ENCODE results near the gene STK32B. TPM values are rescaled to one million over a fixed set of nuclear protein-coding genes. Genes with fewer than 3 reads are reported as not detected.

The STK32B gene
- polyA plus RNA-seq, 1 of the 3 experiments (the other 2 are of a cell fraction): 0.20 TPM

DNA sequence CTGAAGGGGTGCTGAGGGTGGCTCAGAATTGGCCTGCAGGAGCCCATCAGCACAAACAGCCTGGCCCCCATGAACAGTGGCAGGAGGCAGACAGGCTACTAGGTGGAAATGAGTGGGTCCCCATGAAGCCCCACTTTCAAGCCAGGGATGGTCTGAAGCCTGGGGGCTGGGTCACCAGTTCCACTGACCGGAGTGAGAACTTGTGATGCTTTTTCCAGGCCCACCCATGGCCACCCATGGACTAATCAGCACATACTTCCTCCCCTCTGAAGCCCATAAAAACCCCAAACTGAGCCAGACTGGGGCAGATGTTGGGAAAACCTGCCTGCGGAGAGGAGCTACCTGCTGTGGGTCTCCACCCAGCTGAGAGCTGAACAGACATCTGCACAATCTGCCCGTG is 372.9 kb downstream of the STK32B start:
- DNase-seq: no peak
- no peaks in the 10 kb centered on the region for H3F3A ChIP-seq (replicated peaks; ENCODE audit: insufficient read depth)
- H3K9me3 ChIP-seq: no peaks in the 10 kb centered on the region
- no peaks in the 10 kb centered on the region for H4K20me1 ChIP-seq (ENCODE audit: insufficient read depth)
- no peaks in the 10 kb centered on the region for H3K36me3 ChIP-seq (replicated peaks in 1 of 2; ENCODE audit: control insufficient read depth in 1 of 2, insufficient read depth in 2 of 2, low read length in 1 of 2)
- no peak overlapping the region for H3K4me2 ChIP-seq
- no peak for TF ChIP-seq POLR2AphosphoS5 (IDR thresholded peaks at IDR 0.05; ENCODE audit: low read depth, low read length)
- TF ChIP-seq CHD2 (IDR thresholded peaks at IDR 0.05; ENCODE audit: low read length, partially characterized antibody): no peak
- TF ChIP-seq, protein P1, sequence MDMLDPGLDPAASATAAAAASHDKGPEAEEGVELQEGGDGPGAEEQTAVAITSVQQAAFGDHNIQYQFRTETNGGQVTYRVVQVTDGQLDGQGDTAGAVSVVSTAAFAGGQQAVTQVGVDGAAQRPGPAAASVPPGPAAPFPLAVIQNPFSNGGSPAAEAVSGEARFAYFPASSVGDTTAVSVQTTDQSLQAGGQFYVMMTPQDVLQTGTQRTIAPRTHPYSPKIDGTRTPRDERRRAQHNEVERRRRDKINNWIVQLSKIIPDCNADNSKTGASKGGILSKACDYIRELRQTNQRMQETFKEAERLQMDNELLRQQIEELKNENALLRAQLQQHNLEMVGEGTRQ (IDR thresholded peaks at IDR 0.05; ENCODE audit: borderline replicate concordance, low read depth, low read length): no peak
- TF ChIP-seq TAF1 (IDR thresholded peaks at IDR 0.05; ENCODE audit: borderline replicate concordance, low read depth, low read length): no peak
- no peaks in the 10 kb centered on the region for H3K27me3 ChIP-seq (ENCODE audit: insufficient read depth)
- no peaks in the 10 kb centered on the region for H3K79me2 ChIP-seq (ENCODE audit: insufficient read depth)
- CTCF ChIA-PET: interaction anchor here (2.0 kb wide), 1 partner anchor 24 kb away, joined by 7 read pairs; no protein-coding TSS in a partner anchor
- H3K9me2 ChIP-seq: no peaks in the 10 kb centered on the region
- no peak overlapping the region for H3K9ac ChIP-seq
- H2AFZ ChIP-seq (ENCODE audit: low read depth): no peak overlapping the region
- H3K27ac ChIP-seq (ENCODE audit: low read depth in 2 of 2, low read length in 1 of 2): no peak overlapping the region
- WGBS (ENCODE audit: low lambda C conversion rate): 0% methylated on average over 2 of the region's 3 CpGs
- no peak overlapping the region for H3K4me3 ChIP-seq (ENCODE audit: low read depth in 2 of 2, low read length in 1 of 2)
- POLR2A ChIA-PET: no interaction called here
- H3K4me1 ChIP-seq (ENCODE audit: control insufficient read depth in 1 of 2, insufficient read depth in 2 of 2, low read depth in 1 of 2, low read length in 1 of 2): no peaks in the 10 kb centered on the region

DNA sequence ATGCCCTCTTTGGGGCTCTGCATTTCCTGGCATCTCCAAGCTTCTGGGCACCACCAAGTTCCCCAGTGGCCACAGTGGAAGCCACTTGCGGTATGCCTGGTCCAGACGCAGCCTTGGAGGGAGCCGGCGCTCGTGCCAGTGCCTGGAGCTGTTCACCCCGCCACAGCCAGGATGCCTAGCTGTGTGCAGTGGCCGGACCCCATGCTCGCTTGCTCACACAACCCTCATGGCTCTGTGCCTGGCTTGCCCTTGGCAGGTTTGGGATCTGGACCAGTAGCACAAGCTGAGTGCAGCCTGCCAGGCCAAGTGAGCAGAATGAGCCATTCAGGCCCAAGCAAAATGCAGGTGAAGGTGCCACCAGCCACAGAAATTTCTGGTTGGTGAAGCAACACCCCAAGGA is 373.6 kb downstream of the STK32B start:
- Histone ChIP-seq H3K27ac (ENCODE audit: low read depth in 2 of 2, low read length in 1 of 2) (no peak overlapping the region), H3K9me3 (no peaks in the 10 kb centered on the region), H4K20me1 (ENCODE audit: insufficient read depth) (no peaks in the 10 kb centered on the region), H3K4me3 (ENCODE audit: low read depth in 2 of 2, low read length in 1 of 2) (no peak overlapping the region), H3F3A (replicated peaks; ENCODE audit: insufficient read depth) (no peaks in the 10 kb centered on the region), H3K9ac (no peak overlapping the region), H3K4me1 (ENCODE audit: control insufficient read depth in 1 of 2, insufficient read depth in 2 of 2, low read depth in 1 of 2, low read length in 1 of 2) (no peaks in the 10 kb centered on the region), H3K4me2 (no peak overlapping the region), H3K9me2 (no peaks in the 10 kb centered on the region), H3K27me3 (ENCODE audit: insufficient read depth) (no peaks in the 10 kb centered on the region), H3K36me3 (replicated peaks in 1 of 2; ENCODE audit: control insufficient read depth in 1 of 2, insufficient read depth in 2 of 2, low read length in 1 of 2) (no peaks in the 10 kb centered on the region), H2AFZ (ENCODE audit: low read depth) (no peak overlapping the region), H3K79me2 (ENCODE audit: insufficient read depth) (no peaks in the 10 kb centered on the region)
- ChIA-PET POLR2A (no interaction called here), CTCF (interaction anchor here (2.0 kb wide), 1 partner anchor 25 kb away, joined by 7 read pairs; no protein-coding TSS in a partner anchor)
- no peak for DNase-seq
- TF ChIP-seq, protein P1 (IDR thresholded peaks at IDR 0.05; ENCODE audit: borderline replicate concordance, low read depth, low read length): no peak
- TF ChIP-seq TEAD4 (IDR thresholded peaks at IDR 0.05; ENCODE audit: borderline replicate concordance, insufficient read depth) (no peak), POLR2AphosphoS5 (IDR thresholded peaks at IDR 0.05; ENCODE audit: low read depth, low read length) (no peak), GABPA (IDR thresholded peaks at IDR 0.05; ENCODE audit: low read depth) (no peak), RXRA (IDR thresholded peaks at IDR 0.05; ENCODE audit: borderline replicate concordance, low read depth) (no peak)
- TF ChIP-seq, protein P2, sequence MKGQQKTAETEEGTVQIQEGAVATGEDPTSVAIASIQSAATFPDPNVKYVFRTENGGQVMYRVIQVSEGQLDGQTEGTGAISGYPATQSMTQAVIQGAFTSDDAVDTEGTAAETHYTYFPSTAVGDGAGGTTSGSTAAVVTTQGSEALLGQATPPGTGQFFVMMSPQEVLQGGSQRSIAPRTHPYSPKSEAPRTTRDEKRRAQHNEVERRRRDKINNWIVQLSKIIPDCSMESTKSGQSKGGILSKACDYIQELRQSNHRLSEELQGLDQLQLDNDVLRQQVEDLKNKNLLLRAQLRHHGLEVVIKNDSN (IDR thresholded peaks at IDR 0.05; ENCODE audit: borderline replicate concordance, low read depth): no peak
- TF ChIP-seq, protein P3, sequence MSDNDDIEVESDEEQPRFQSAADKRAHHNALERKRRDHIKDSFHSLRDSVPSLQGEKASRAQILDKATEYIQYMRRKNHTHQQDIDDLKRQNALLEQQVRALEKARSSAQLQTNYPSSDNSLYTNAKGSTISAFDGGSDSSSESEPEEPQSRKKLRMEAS (IDR thresholded peaks at IDR 0.05; ENCODE audit: low read depth): no peak
- TF ChIP-seq, protein P4, sequence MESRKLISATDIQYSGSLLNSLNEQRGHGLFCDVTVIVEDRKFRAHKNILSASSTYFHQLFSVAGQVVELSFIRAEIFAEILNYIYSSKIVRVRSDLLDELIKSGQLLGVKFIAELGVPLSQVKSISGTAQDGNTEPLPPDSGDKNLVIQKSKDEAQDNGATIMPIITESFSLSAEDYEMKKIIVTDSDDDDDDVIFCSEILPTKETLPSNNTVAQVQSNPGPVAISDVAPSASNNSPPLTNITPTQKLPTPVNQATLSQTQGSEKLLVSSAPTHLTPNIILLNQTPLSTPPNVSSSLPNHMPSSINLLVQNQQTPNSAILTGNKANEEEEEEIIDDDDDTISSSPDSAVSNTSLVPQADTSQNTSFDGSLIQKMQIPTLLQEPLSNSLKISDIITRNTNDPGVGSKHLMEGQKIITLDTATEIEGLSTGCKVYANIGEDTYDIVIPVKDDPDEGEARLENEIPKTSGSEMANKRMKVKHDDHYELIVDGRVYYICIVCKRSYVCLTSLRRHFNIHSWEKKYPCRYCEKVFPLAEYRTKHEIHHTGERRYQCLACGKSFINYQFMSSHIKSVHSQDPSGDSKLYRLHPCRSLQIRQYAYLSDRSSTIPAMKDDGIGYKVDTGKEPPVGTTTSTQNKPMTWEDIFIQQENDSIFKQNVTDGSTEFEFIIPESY (IDR thresholded peaks at IDR 0.05; ENCODE audit: borderline replicate concordance, low read depth): no peak
- WGBS (ENCODE audit: low lambda C conversion rate): no CpG with 5 or more reads among the region's 8 CpGs

Measured in SK-N-SH (cell line).